OCI-LY7 (cell line): ENCODE results near the gene PHACTR3. TPM values are rescaled to one million over a fixed set of nuclear protein-coding genes. Genes with fewer than 3 reads are reported as not detected.

Source experiments
- BruUV-seq: library from RNA; stranded (reverse); fragments of 400-500 nt; replicated peaks from 2 replicates; lab custom pipeline; 2021; lab: Mats Ljungman, UMichigan
- CTCF ChIA-PET: fragments of 300-600 bp; sonication (Branson Sonifier 250); formaldehyde crosslinking; loops from one replicate; lab custom pipeline; 2022; ENCODE audit warnings: antibody characterized with exemption; ENCODE audit not compliant: unreplicated experiment; lab: Charles Lee
- POLR2A ChIA-PET: fragments of 300-600 bp; sonication (Branson Sonifier 250); formaldehyde crosslinking; loops from one replicate; lab custom pipeline; 2022; ENCODE audit warnings: antibody characterized with exemption; lab: Charles Lee
- DNase-seq: peaks from one replicate; pipeline ENCODE4 v3.0.0-alpha.2; 2015; ENCODE audit warnings: low spot score
- H2AFZ ChIP-seq: fragments of 200-600 bp; sonication (generic), shearing (Covaris generic); 2 replicates; pipeline ENCODE4 v1.6.1; 2014; ENCODE audit warnings: mild to moderate bottlenecking, antibody characterized with exemption, low read length, moderate library complexity
- H3K27ac ChIP-seq: fragments of 200-600 bp; sonication (generic); 2 replicates; pipeline ENCODE4 v1.5.1; 2014; ENCODE audit warnings: mixed run types, low read depth, mild to moderate bottlenecking, moderate library complexity, low read length, inconsistent platforms; ENCODE audit not compliant: poor library complexity, severe bottlenecking
- H3K36me3 ChIP-seq: fragments of 200-600 bp; sonication (generic); 2 replicates; pipeline ENCODE4 v1.6.1; 2014; ENCODE audit warnings: mild to moderate bottlenecking, antibody characterized with exemption, low read length, moderate library complexity, mixed read lengths; ENCODE audit not compliant: insufficient read depth
- H3K4me1 ChIP-seq: fragments of 200-600 bp; sonication (generic); 2 replicates; pipeline ENCODE4 v1.5.1; 2014; ENCODE audit warnings: mild to moderate bottlenecking, low read length; ENCODE audit not compliant: insufficient read depth, poor library complexity, severe bottlenecking
- H3K4me2 ChIP-seq: fragments of 200-600 bp; sonication (generic); 2 replicates; pipeline ENCODE4 v1.6.1; 2014; ENCODE audit warnings: mild to moderate bottlenecking, low read length
- H3K4me3 ChIP-seq: fragments of 200-600 bp; sonication (generic); 2 replicates; pipeline ENCODE4 v1.5.1; 2014; ENCODE audit warnings: mild to moderate bottlenecking, low read depth, low read length; ENCODE audit not compliant: poor library complexity, severe bottlenecking
- H3K79me2 ChIP-seq: fragments of 200-600 bp; sonication (generic); 2 replicates; pipeline ENCODE4 v1.6.1; 2016; ENCODE audit warnings: low read depth, mild to moderate bottlenecking, low read length, moderate library complexity, mixed read lengths; ENCODE audit not compliant: insufficient read depth
- H3K9me2 ChIP-seq: fragments of 200-600 bp; sonication (generic); 2 replicates; pipeline ENCODE4 v1.6.1; 2016; ENCODE audit warnings: mild to moderate bottlenecking, low read length, mixed read lengths; ENCODE audit not compliant: insufficient read depth
- H3K9me3 ChIP-seq: fragments of 200-600 bp; sonication (generic); 2 replicates; pipeline ENCODE4 v1.6.1; 2014; ENCODE audit warnings: mild to moderate bottlenecking, mixed run types, low read length, mixed read lengths
- H4K20me1 ChIP-seq: fragments of 200-600 bp; sonication (generic); 2 replicates; pipeline ENCODE4 v1.6.1; 2014; ENCODE audit warnings: mild to moderate bottlenecking, antibody characterized with exemption, low read length, moderate library complexity, mixed read lengths; ENCODE audit not compliant: insufficient read depth
- CTCF ChIP-seq: fragments of 200-600 bp; sonication (generic); conservative IDR thresholded peaks from 2 replicates; pipeline ENCODE4 v1.5.1; 2014; ENCODE audit warnings: mild to moderate bottlenecking, antibody characterized with exemption, low read length, moderate library complexity, mixed read lengths
- EZH2phosphoT487 ChIP-seq: fragments of 200-600 bp; sonication (generic); IDR thresholded peaks from 2 replicates; pipeline ENCODE4 v1.6.1; 2018; ENCODE audit warnings: low read depth, borderline replicate concordance, mild to moderate bottlenecking, mixed run types, antibody characterized with exemption, low read length, moderate library complexity, mixed read lengths
- intact Hi-C: fragments of 100-400 bp; cut with micrococcal nuclease; formaldehyde crosslinking; loops from one replicate; pipeline ENCODE4 v1.10.0; 2022; ENCODE audit not compliant: unreplicated experiment
- total RNA-seq, 2 experiments: library from RNA; depleted of rRNA in 1 of 2; stranded (reverse); fragments of >200 nt in 1 of 2; shearing (Covaris generic) in 1 of 2; gene quantifications; 2 replicates each; pipeline ENCODE4 v1.2.3, GENCODE V29; 2014 to 2022

The PHACTR3 gene
- total RNA-seq, 2 experiments from 2014 or later, result 0.32 TPM; not detected in 1

DNA sequence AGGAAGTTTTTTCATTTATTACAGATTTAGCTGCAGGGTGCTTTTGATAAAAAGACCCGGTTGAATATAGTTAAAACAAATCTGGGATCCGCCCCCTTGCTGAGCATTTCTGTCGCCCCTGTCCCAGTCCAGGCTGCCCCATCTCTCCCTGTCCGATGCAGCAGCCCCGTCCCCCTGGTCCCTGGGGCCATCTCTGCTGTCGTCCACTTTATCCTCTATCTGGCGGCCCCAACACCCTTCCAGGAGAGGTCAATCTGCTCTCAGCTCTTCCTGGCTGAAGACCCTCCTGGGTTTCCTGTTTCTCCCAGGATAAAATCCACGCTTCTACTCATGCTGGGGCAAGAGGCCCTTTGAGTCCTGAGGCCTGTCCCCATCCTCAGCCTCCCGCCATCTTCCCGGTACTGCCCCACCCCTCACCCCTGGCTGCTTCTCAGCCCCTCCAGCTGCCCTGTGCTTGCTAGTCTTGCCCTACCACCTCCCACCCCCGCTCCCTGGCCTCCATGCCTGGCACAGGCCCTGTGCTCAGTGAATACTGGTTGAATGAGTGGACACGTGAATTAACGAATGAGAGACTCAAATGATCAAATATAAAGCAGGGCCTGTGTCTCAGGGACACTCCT lies 16.0 kb upstream of the PHACTR3 start:
- intact Hi-C loops, result no loop called here
- Histone ChIP-seq H4K20me1 (no peaks in the 10 kb centered on the region), H3K9me3 (no peaks in the 10 kb centered on the region), H3K4me3 (no peak overlapping the region), H3K36me3 (no peaks in the 10 kb centered on the region), H3K79me2 (no peaks in the 10 kb centered on the region), H3K27ac (no peak overlapping the region), H3K4me1 (no peaks in the 10 kb centered on the region), H3K9me2 (no peaks in the 10 kb centered on the region), H2AFZ (no peak overlapping the region), H3K4me2 (no peak overlapping the region)
- TF ChIP-seq CTCF (no peak), EZH2phosphoT487 (no peak)
- ChIA-PET CTCF (no interaction called here), POLR2A (no interaction called here)
- BruUV-seq, result no TSS peak
- DNase-seq, result no peak

DNA sequence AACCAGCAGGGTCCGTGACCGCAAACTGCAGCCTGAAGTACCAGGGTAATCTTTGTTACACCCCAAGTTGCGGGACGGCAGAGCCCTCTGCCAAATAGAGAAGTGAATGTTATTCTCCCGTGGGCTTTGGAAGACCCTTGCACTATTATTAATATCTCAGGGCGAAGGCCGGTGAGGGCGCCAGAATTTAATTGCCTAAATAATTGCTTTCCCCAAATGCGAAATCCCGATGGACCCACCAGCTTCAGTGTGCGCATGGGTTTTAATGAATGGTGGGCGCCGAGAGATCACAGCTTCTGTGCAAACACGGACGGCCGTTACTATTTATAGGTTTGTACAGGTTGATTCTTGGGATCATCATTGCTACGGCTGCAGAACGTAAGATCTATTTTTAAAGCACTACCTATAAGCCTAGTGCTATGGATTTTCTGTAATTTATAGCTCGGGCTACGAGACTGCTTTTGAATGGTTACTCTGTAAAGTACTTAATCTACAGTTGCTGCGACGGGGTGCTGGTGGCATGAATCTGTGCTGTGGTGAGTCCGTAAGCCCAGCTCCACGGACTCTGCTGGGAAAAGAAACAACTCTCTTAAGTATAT lies 15.2 kb upstream of the PHACTR3 start:
- POLR2A ChIA-PET, result no interaction called here
- CTCF ChIA-PET, result no interaction called here
- no peaks in the 10 kb centered on the region for H3K4me1 ChIP-seq
- no peak overlapping the region for H3K4me2 ChIP-seq
- DNase-seq, result no peak
- BruUV-seq, result no TSS peak
- no peak overlapping the region for H3K27ac ChIP-seq
- H3K79me2 ChIP-seq, result no peaks in the 10 kb centered on the region
- intact Hi-C loops, result no loop called here
- H3K36me3 ChIP-seq, result no peaks in the 10 kb centered on the region
- no peaks in the 10 kb centered on the region for H4K20me1 ChIP-seq
- no peaks in the 10 kb centered on the region for H3K9me3 ChIP-seq
- H2AFZ ChIP-seq, result no peak overlapping the region
- H3K4me3 ChIP-seq, result no peak overlapping the region
- no peaks in the 10 kb centered on the region for H3K9me2 ChIP-seq
- TF ChIP-seq EZH2phosphoT487 (no peak), CTCF (no peak)

- Histone ChIP-seq H3K4me3 (no peak overlapping the region), H3K4me2 (no peak overlapping the region), H2AFZ (no peak overlapping the region), H3K36me3 (no peaks in the 10 kb centered on the region), H3K79me2 (no peaks in the 10 kb centered on the region), H3K4me1 (no peaks in the 10 kb centered on the region), H3K9me3 (no peaks in the 10 kb centered on the region), H3K27ac (no peak overlapping the region), H4K20me1 (no peaks in the 10 kb centered on the region), H3K9me2 (no peaks in the 10 kb centered on the region)
- TF ChIP-seq EZH2phosphoT487, result no peak
- TF ChIP-seq CTCF, result no peak
- CTCF ChIA-PET, result no interaction called here
- intact Hi-C loops, result no loop called here
- DNase-seq, result no peak
- no TSS peak for BruUV-seq
- POLR2A ChIA-PET, result interaction anchor here (1.1 kb wide), 1 partner anchor 19 kb away, joined by 3 read pairs; no protein-coding TSS in a partner anchor
Observed at GRCh38 chr20:59591061-59591460, 13.3 kb upstream of the PHACTR3 start.
